ENCODE results near the gene SEM1. TPM values are rescaled to one million over a fixed set of nuclear protein-coding genes. Genes with fewer than 3 reads are reported as not detected.
"Not testable (repeated sequence)": the region's sequence is repeated elsewhere in the genome, so short reads cannot be mapped to it uniquely, and the experiment has no call there.

Gene SEM1
- total RNA-seq, 4 donors from 2014 or later: 15.2 to 39.2 (median 37.5) TPM

DNA sequence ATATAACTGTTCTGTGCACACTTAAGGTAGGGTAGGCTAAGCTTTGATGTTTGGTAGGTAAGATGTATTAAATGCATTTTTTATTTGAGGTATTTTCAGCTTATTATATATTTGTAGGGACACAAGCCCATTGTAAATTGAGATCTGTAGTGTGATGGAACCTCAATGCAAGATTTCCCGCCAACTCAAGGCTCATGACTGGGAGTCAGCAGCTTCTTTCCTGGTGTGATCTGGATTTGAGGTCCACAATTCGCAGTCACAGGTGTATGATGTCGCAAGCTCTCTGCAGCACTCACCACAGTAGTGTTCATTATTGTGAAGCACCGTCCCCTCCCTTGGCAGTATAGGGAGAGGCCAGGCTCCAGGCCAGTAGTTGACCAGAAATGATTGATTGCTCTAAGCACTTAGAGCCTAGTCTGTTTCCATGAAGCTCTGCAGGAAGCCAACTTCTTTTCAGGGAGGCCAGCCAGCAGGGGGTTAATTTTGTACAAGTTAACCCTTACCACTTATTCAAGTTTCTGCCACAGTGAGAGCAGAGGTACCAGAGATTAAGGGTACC is 54.9 kb downstream of the SEM1 start:
- WGBS, 2 donors (ENCODE audit: low coverage in 1 of 2): 78 to 80% methylated on average over 3 of the region's 4 CpGs
- Histone ChIP-seq H3K27me3 (no peaks in the 10 kb centered on the region), H3K4me3 (no peak overlapping the region), H3K27ac (no peak overlapping the region), H3K9me3 (no peaks in the 10 kb centered on the region), H3K36me3 (no peaks in the 10 kb centered on the region), H3K4me1 (no peaks in the 10 kb centered on the region)
- TF ChIP-seq, protein P1, sequence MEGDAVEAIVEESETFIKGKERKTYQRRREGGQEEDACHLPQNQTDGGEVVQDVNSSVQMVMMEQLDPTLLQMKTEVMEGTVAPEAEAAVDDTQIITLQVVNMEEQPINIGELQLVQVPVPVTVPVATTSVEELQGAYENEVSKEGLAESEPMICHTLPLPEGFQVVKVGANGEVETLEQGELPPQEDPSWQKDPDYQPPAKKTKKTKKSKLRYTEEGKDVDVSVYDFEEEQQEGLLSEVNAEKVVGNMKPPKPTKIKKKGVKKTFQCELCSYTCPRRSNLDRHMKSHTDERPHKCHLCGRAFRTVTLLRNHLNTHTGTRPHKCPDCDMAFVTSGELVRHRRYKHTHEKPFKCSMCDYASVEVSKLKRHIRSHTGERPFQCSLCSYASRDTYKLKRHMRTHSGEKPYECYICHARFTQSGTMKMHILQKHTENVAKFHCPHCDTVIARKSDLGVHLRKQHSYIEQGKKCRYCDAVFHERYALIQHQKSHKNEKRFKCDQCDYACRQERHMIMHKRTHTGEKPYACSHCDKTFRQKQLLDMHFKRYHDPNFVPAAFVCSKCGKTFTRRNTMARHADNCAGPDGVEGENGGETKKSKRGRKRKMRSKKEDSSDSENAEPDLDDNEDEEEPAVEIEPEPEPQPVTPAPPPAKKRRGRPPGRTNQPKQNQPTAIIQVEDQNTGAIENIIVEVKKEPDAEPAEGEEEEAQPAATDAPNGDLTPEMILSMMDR (IDR thresholded peaks at IDR 0.05): no peak
- no peak for TF ChIP-seq POLR2AphosphoS5 (IDR thresholded peaks at IDR 0.05)
- TF ChIP-seq EP300 (IDR thresholded peaks at IDR 0.05): no peak
- no peak for TF ChIP-seq POLR2A (IDR thresholded peaks at IDR 0.05)
- ATAC-seq: no peak

DNA sequence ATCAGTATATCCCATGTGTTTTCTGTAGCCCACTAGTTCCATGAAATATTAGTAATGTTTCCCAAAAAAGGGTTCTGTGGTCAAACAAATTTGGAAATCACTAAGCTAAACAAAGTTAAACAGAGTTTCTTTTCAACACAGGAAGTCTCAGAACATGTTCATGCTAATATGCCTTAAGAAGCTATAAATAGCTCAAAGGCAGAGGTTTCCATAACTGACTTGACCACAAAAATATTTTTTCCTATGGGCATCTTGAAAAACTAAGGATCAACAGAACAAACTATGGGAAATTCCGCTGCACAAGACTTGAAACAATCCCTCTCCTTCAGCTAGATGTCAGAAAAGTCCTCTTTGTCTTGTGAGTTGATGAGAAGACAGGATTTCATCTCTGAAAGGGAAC is 59.7 kb downstream of the SEM1 start:
- H3K4me3 ChIP-seq: no peak overlapping the region
- H3K4me1 ChIP-seq: no peaks in the 10 kb centered on the region
- H3K27ac ChIP-seq: no peak overlapping the region
- H3K36me3 ChIP-seq: no peaks in the 10 kb centered on the region
- 63 to 67% methylated on average over 1 of the region's 1 CpG for WGBS, 2 donors (ENCODE audit: low coverage in 1 of 2)
- H3K27me3 ChIP-seq: no peaks in the 10 kb centered on the region
- H3K9me3 ChIP-seq: no peaks in the 10 kb centered on the region
- TF ChIP-seq, protein P1 (IDR thresholded peaks at IDR 0.05): no peak
- TF ChIP-seq EP300 (IDR thresholded peaks at IDR 0.05): no peak
- no peak for TF ChIP-seq POLR2AphosphoS5 (IDR thresholded peaks at IDR 0.05)
- no peak for ATAC-seq

DNA sequence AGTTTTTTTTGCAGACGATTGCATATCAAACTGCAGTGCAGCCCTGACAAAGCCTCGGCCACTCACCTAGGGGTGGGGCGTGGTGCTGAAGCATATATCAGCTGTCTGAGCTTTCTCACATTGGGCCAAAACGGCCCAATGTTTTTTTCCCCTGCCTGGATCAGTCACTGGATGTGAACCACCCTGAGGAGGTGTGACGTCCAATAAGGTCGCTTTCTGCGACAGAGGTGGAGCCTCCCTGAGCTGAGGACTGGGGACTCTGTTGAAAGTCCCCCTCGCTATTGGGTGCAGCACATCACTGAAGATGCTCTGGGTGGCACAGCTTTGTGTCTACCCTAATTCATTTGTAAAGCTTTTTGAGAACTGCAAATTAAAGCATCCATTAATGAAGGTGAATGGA is 60.9 kb downstream of the SEM1 start:
- ATAC-seq: no peak
- no peaks in the 10 kb centered on the region for H3K4me1 ChIP-seq
- H3K9me3 ChIP-seq: no peaks in the 10 kb centered on the region
- H3K4me3 ChIP-seq: no peak overlapping the region
- TF ChIP-seq EP300 (IDR thresholded peaks at IDR 0.05) (no peak), POLR2AphosphoS5 (IDR thresholded peaks at IDR 0.05) (no peak), POLR2A (IDR thresholded peaks at IDR 0.05) (no peak)
- TF ChIP-seq, protein P1 (IDR thresholded peaks at IDR 0.05): no peak
- H3K27me3 ChIP-seq: no peaks in the 10 kb centered on the region
- H3K27ac ChIP-seq: no peak overlapping the region
- peaks cover 0 to 9% of the 10 kb centered on the region in 2 donors for H3K36me3 ChIP-seq
- WGBS, 2 donors (ENCODE audit: low coverage in 1 of 2): 88 to 100% methylated on average over 1 to 5 of the region's 8 CpGs

DNA sequence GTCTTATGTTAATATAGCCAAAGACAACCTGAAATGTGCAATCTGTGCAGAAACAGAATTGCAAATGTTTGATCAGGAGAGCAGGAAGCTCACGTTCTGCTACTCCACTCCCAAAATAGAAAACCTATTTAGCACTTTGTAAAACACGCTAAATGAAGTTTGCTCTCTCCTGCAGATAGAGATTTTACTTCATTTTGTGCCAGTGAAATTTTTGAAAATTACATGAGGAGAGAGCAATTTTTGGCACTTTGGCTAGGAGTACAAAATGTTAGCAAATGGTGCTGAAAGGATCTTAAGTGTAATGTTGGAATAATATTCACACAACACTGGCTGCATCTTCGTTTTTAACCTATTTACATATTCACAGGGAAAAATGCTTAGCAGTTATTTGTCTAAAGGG is 61.9 kb downstream of the SEM1 start:
- H3K27ac ChIP-seq: no peak overlapping the region
- no peaks in the 10 kb centered on the region for H3K27me3 ChIP-seq
- peaks cover 0 to 11% of the 10 kb centered on the region in 2 donors for H3K36me3 ChIP-seq
- TF ChIP-seq, protein P1 (IDR thresholded peaks at IDR 0.05): no peak
- TF ChIP-seq POLR2AphosphoS5 (IDR thresholded peaks at IDR 0.05) (no peak), POLR2A (IDR thresholded peaks at IDR 0.05) (no peak), EP300 (IDR thresholded peaks at IDR 0.05) (no peak)
- no peaks in the 10 kb centered on the region for H3K9me3 ChIP-seq
- ATAC-seq: no peak
- H3K4me3 ChIP-seq: no peak overlapping the region
- no peaks in the 10 kb centered on the region for H3K4me1 ChIP-seq
- 47 to 81% methylated on average over 3 of the region's 3 CpGs for WGBS, 2 donors (ENCODE audit: low coverage in 1 of 2)

DNA sequence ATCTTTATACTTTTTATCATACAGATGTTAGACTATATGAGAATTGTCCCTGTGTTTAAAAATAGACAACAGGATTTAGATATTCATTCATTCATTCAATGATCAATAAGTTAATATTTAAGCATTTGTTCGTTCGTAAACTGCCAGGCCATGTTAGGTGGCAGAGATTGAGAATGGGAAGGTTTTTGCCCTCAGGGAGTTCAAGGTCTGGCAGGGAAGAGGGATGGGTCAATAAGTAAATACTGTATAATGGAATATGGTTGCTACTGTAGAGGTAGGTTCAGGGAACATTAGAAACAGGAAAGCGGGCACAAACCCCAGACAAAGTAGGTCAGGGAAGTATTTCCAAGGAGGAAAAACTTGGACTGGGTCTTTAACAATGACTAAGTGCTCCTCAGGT is 64.6 kb downstream of the SEM1 start:
- H3K4me3 ChIP-seq: no peak overlapping the region
- H3K36me3 ChIP-seq: peaks cover 0 to 11% of the 10 kb centered on the region in 2 donors
- TF ChIP-seq, protein P1 (IDR thresholded peaks at IDR 0.05): no peak
- TF ChIP-seq POLR2AphosphoS5 (IDR thresholded peaks at IDR 0.05): no peak
- TF ChIP-seq EP300 (IDR thresholded peaks at IDR 0.05): no peak
- TF ChIP-seq POLR2A (IDR thresholded peaks at IDR 0.05): no peak
- no peaks in the 10 kb centered on the region for H3K27me3 ChIP-seq
- WGBS, 2 donors (ENCODE audit: low coverage in 1 of 2): 93 to 95% methylated on average over 3 of the region's 3 CpGs
- H3K9me3 ChIP-seq: no peaks in the 10 kb centered on the region
- ATAC-seq: no peak
- H3K4me1 ChIP-seq: no peaks in the 10 kb centered on the region
- H3K27ac ChIP-seq: no peak overlapping the region

DNA sequence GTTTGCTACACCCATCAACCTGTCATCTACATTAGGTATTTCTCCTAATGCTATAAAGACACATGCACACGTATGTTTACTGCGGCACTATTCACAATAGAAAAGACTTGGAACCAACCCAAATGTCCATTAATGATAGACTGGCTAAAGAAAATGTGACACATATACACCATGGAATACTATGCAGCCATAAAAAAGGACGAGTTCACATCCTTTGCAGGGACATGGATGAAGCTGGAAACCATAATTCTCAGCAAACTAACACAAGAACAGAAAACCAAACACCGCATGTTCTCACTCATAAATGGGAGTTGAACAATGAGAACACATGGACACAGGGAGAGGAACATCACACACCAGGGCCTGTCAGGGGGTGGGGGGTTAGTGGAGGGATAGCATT is 66.2 kb downstream of the SEM1 start:
- not testable (repeated sequence) for H3K4me3 ChIP-seq, ATAC-seq, H3K27me3 ChIP-seq, H3K4me1 ChIP-seq, H3K9me3 ChIP-seq, H3K27ac ChIP-seq
- WGBS, 2 donors (ENCODE audit: low coverage in 1 of 2): 74 to 100% methylated on average over 4 of the region's 4 CpGs
- peaks cover 0 to 11% of the 10 kb centered on the region in 2 donors for H3K36me3 ChIP-seq

Measured in gastroesophageal sphincter (tissue), 4 donors.